Measurements from ENCODE around the gene LGR6. TPM values are rescaled to one million over a fixed set of nuclear protein-coding genes. Genes with fewer than 3 reads are reported as not detected.

Gene LGR6
- total RNA-seq, 1 experiment from 2014 or later: 1.0 TPM

DNA sequence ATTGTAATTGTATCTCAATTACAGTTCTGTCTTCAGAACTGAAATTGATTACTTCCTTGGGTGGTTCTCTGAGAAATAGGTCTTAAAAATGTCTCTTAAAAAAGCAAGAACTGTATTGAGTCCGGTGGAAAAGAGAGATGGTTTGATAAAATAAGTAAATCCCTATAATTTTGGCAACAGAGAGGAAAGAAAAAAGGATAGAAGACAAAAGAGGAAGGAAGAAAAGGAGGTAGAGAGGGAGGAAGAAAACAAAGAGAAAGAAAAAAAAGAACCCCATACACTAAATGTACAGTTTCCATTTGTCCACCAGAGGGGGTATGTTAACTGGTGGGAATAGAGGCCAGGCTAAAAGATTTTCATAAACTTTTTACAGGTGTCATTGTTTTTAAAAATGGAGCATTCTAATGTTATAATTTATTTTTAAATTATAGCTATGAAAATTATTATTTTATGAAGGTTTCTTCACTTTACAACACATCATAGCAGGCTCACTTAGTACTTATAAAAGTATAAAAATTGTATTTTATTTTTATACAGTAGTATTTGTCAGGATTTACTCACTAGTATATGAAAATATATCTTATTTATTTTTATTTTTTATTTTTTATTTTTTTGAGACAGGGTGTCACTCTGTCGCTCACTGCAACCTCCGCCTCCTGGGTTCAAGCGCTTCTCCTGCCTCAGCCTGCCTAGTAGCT is 150.2 kb downstream of the LGR6 start:
- H3K27me3 Mint-ChIP-seq (ENCODE audit: low read depth): no peaks in the 10 kb centered on the region; the same call in 1 of the 2 replicates
- Histone ChIP-seq H3K27me3 (ENCODE audit: insufficient read depth, low read length) (no peaks in the 10 kb centered on the region), H4K8ac (replicated peaks; ENCODE audit: insufficient read length, low read depth, low read length) (no peak overlapping the region), H3K79me1 (ENCODE audit: insufficient read depth, low read depth, low read length, poor library complexity, severe bottlenecking) (peaks cover 11% of the 10 kb centered on the region), H3K23me2 (ENCODE audit: insufficient read length, low read depth, low read length, poor library complexity, severe bottlenecking) (peaks cover 5% of the 10 kb centered on the region), H2BK12ac (ENCODE audit: insufficient read length, low read depth, low read length) (no peak overlapping the region), H3K9me3 (ENCODE audit: control insufficient read depth, low read depth, low read length) (no peaks in the 10 kb centered on the region), H3K4me2 (ENCODE audit: insufficient read depth, insufficient read length, low read length) (no peak overlapping the region), H3K4ac (ENCODE audit: low read depth, low read length) (no peak overlapping the region), H2AFZ (ENCODE audit: low read length) (no peak overlapping the region), H3T11ph (ENCODE audit: low read length) (no peak overlapping the region), H3K18ac (ENCODE audit: insufficient read length, low read depth, low read length) (no peak overlapping the region), H3K23ac (ENCODE audit: insufficient read length, low read depth, low read length) (no peak overlapping the region), H2BK20ac (ENCODE audit: low read depth, low read length, poor library complexity, severe bottlenecking) (no peak overlapping the region), H4K5ac (ENCODE audit: insufficient read length, low read depth, low read length) (no peak overlapping the region), H3K9ac (ENCODE audit: extremely low read depth, insufficient read length, low read length) (no peak overlapping the region), H2BK15ac (ENCODE audit: low read depth, low read length) (no peak overlapping the region), H4K91ac (ENCODE audit: insufficient read length, low read depth, low read length) (no peak overlapping the region), H3K4me1 (ENCODE audit: insufficient read depth, low read length) (no peaks in the 10 kb centered on the region), H4K20me1 (ENCODE audit: control insufficient read depth, insufficient read depth, insufficient read length) (no peaks in the 10 kb centered on the region), H3K79me2 (ENCODE audit: insufficient read depth, low read length) (peaks cover 12% of the 10 kb centered on the region; the same call in 1 of the 2 replicates), H3K56ac (ENCODE audit: insufficient read length, low read depth, low read length) (no peak overlapping the region), H2BK120ac (ENCODE audit: low read depth, low read length, poor library complexity, severe bottlenecking) (no peak overlapping the region), H3K14ac (ENCODE audit: insufficient read depth, low read length) (no peak overlapping the region), H2AK5ac (ENCODE audit: insufficient read length, low read length) (no peak overlapping the region), H2BK5ac (ENCODE audit: insufficient read length, low read length) (no peak overlapping the region), H3K27ac (ENCODE audit: insufficient read length, low read depth, low read length) (no peak overlapping the region)
- peaks cover 19 to 24% of the 10 kb centered on the region in 2 experiments for H3K4me1 Mint-ChIP-seq
- DNase-seq: no peak
- H3K4me3 Mint-ChIP-seq: peak overlapping the region in 1 of 2 experiments; percentile 30; a peak in 1 of 5 replicates
- TF ChIP-seq CTCF (conservative IDR thresholded peaks at IDR 0.05): peak; percentile 90
- H3K9me3 Mint-ChIP-seq: no peaks in the 10 kb centered on the region
- peaks cover 0 to 5% (median 0%) of the 10 kb centered on the region in 3 experiments; a peak in 2 of 7 replicates for H3K36me3 Mint-ChIP-seq (ENCODE audit: insufficient read depth in 1 of 3, low read depth in 3 of 3)
- WGBS (ENCODE audit: extremely low coverage, insufficient read length, low lambda C conversion rate): no CpG with 5 or more reads among the region's 4 CpGs
- H3K27ac Mint-ChIP-seq: peak overlapping the region in 2 of 3 experiments; percentile 12 to 88; a peak in 3 of 7 replicates

Data from H9 (cell line).